Body of pancreas (tissue), 4 donors: ENCODE data around the gene MCCC2.

Experiments
- POLR2A ChIP-seq, 3 donors: fragments of 450-650 bp; IDR thresholded peaks; one replicate each; pipeline ENCODE4 v1.6.1; 2016; ENCODE audit warnings: antibody characterized with exemption in 3 of 3, mild to moderate bottlenecking in 2 of 3
- TF ChIP-seq, protein P1 (sequence below), 7 experiments: fragments of 450-650 bp in 4 of 7; fragments of 200-600 bp in 3 of 7; sonication (generic) in 3 of 7; IDR thresholded peaks; one replicate each; pipeline ENCODE4 v1.5.1; 2016 to 2019; ENCODE audit warnings: antibody characterized with exemption in 7 of 7

DNA sequence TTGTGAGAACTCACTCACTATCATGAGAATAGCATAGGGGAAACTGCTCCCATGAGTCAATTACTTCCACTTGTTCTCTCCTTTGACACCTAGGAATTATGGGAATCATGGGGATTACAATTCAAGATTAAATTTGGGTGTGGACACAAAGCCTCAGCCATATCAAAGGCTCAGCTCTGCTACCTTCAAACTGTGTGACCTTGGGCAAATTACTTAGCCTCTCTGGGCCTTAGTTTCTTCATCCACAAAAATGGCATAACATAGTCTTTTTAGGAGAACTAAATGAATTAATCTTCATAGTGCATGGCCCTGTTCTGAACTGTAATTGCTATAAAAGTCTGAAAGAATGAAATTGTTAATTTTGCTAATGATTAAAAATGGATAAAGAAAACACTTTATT is 113.7 kb downstream of the MCCC2 start:
- TF ChIP-seq, protein P1, sequence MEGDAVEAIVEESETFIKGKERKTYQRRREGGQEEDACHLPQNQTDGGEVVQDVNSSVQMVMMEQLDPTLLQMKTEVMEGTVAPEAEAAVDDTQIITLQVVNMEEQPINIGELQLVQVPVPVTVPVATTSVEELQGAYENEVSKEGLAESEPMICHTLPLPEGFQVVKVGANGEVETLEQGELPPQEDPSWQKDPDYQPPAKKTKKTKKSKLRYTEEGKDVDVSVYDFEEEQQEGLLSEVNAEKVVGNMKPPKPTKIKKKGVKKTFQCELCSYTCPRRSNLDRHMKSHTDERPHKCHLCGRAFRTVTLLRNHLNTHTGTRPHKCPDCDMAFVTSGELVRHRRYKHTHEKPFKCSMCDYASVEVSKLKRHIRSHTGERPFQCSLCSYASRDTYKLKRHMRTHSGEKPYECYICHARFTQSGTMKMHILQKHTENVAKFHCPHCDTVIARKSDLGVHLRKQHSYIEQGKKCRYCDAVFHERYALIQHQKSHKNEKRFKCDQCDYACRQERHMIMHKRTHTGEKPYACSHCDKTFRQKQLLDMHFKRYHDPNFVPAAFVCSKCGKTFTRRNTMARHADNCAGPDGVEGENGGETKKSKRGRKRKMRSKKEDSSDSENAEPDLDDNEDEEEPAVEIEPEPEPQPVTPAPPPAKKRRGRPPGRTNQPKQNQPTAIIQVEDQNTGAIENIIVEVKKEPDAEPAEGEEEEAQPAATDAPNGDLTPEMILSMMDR (IDR thresholded peaks at IDR 0.05): no peak
- no peak for TF ChIP-seq POLR2A (IDR thresholded peaks at IDR 0.05)
